OCI-M2 (cell line): ENCODE measurements around the gene TTC21A.

Experiments used
- DNase-seq: peaks from one replicate; lab custom pipeline; 2025; ENCODE audit not compliant: unreplicated experiment; lab: John Stamatoyannopoulos, UW

Gene TTC21A

GRCh38 chr3:39177708-39178332 lies 70.3 kb downstream of the TTC21A start:
- DNase-seq = no peak

GRCh38 chr3:39178553-39178952 lies 71.1 kb downstream of the TTC21A start:
- no peak for DNase-seq

GRCh38 chr3:39180183-39180545 lies 72.7 kb downstream of the TTC21A start:
- no peak for DNase-seq

- DNase-seq = no peak
Observed at GRCh38 chr3:39180546-39181346, 73.3 kb downstream of the TTC21A start.

- DNase-seq = no peak
Observed at GRCh38 chr3:39181408-39182335, 74.2 kb downstream of the TTC21A start.

GRCh38 chr3:39183211-39184080 lies 76.0 kb downstream of the TTC21A start:
- DNase-seq = no peak

- no peak for DNase-seq
Observed at GRCh38 chr3:39184081-39184967, 76.8 kb downstream of the TTC21A start.

GRCh38 chr3:39184968-39185285 lies 77.4 kb downstream of the TTC21A start:
- no peak for DNase-seq

GRCh38 chr3:39185326-39185958 lies 78.0 kb downstream of the TTC21A start:
- DNase-seq = no peak

- no peak for DNase-seq
Observed at GRCh38 chr3:39185959-39186691, 78.6 kb downstream of the TTC21A start.

GRCh38 chr3:39186692-39187151 lies 79.2 kb downstream of the TTC21A start:
- DNase-seq = no peak

GRCh38 chr3:39187372-39188155 lies 80.1 kb downstream of the TTC21A start:
- no peak for DNase-seq
